A549 (cell line): Measurements from ENCODE around the gene LANCL1. TPM values are rescaled to one million over a fixed set of nuclear protein-coding genes. Genes with fewer than 3 reads are reported as not detected.

Source experiments
- ATAC-seq, 2 experiments: fragments of 200-7000 bp in 1 of 2; fragments of >200 bp in 1 of 2; cut with Nextera tagmentation in 1 of 2; cut with Tn5 transposase in 1 of 2; 3 replicates each; pipeline versions ENCODE4 v1.8.0 to v1.9.1; 2018 to 2020; ENCODE audit warnings: mild to moderate bottlenecking in 1 of 2, moderate library complexity in 1 of 2
- CTCF ChIA-PET: fragments of 300-600 bp; sonication (Branson Sonifier 250); formaldehyde crosslinking; extraction: SDS; loops from one replicate; lab custom pipeline; 2021; ENCODE audit warnings: antibody characterized with exemption, inconsistent platforms; lab: Yijun Ruan, JAX
- POLR2A ChIA-PET: fragments of 350-600 bp; formaldehyde crosslinking; extraction: SDS; loops from one replicate; lab custom pipeline; 2021; ENCODE audit warnings: antibody characterized with exemption, inconsistent platforms; lab: Yijun Ruan, JAX
- DNase-seq, 2 experiments: peaks; one replicate each; pipeline versions ENCODE4 v3.0.0 to v3.0.0-alpha.2; 2011 to 2016; ENCODE audit warnings: low read depth in 1 of 2, low spot score in 1 of 2
- FAIRE-seq: peaks from 2 replicates; lab custom pipeline; 2011; peaks lifted over from hg19 to GRCh38; lab: Jason Lieb, UNC
- H3K27ac ChIP-seq, 2 experiments: fragments of >200 bp; sonication (Bioruptor Twin); formaldehyde crosslinking; 3 replicates each; pipeline ENCODE4 v1.5.1; 2016 to 2017
- H3K4me1 ChIP-seq: fragments of >200 bp; sonication (Bioruptor Twin); formaldehyde crosslinking; 3 replicates; pipeline ENCODE4 v1.6.1; 2016
- H3K4me2 ChIP-seq: fragments of >200 bp; sonication (Bioruptor Twin); formaldehyde crosslinking; 3 replicates; pipeline ENCODE4 v1.6.1; 2016
- H3K4me3 ChIP-seq: fragments of >200 bp; sonication (Bioruptor Twin); formaldehyde crosslinking; 3 replicates; pipeline ENCODE4 v1.5.1; 2016
- H3K9me3 ChIP-seq: fragments of >200 bp; sonication (Bioruptor Twin); formaldehyde crosslinking; 3 replicates; pipeline ENCODE4 v1.6.1; 2016
- BHLHE40 ChIP-seq: IDR thresholded peaks from 2 replicates; pipeline ENCODE4 v1.6.1; 2012; ENCODE audit warnings: low read depth, low read length, inconsistent platforms
- CBX2 ChIP-seq: fragments of 200-600 bp; sonication (generic); IDR thresholded peaks from 2 replicates; pipeline ENCODE4 v1.6.1; 2016; ENCODE audit warnings: low read depth, mild to moderate bottlenecking, borderline replicate concordance
- CBX8 ChIP-seq: fragments of 200-600 bp; sonication (generic); IDR thresholded peaks from 2 replicates; pipeline ENCODE4 v1.6.1; 2016
- CEBPB ChIP-seq, 2 experiments: fragments of >200 bp in 1 of 2; sonication (Bioruptor Twin) in 1 of 2; formaldehyde crosslinking in 1 of 2; IDR thresholded peaks; 2 replicates each; pipeline ENCODE4 v1.6.1; 2012 to 2016
- CHD4 ChIP-seq: fragments of 200-600 bp; sonication (generic); IDR thresholded peaks from 2 replicates; pipeline ENCODE4 v1.6.1; 2016; ENCODE audit warnings: antibody characterized with exemption, mild to moderate bottlenecking, borderline replicate concordance
- EHF ChIP-seq: fragments of 250-450 bp; sonication (Bioruptor Pico); IDR thresholded peaks from 2 replicates; pipeline ENCODE4 v1.5.0; 2020; ENCODE audit warnings: mild to moderate bottlenecking
- EP300 ChIP-seq, 2 experiments: fragments of >200 bp; sonication (Bioruptor Twin); formaldehyde crosslinking; IDR thresholded peaks; 2 replicates in 1 of 2; 3 replicates in 1 of 2; pipeline ENCODE4 v1.6.1; 2016 to 2017
- ESRRA ChIP-seq: fragments of 150-350 bp; IDR thresholded peaks from 2 replicates; pipeline ENCODE4 v1.6.1; 2014; ENCODE audit warnings: mild to moderate bottlenecking, low read length, borderline replicate concordance
- FOSB ChIP-seq: fragments of 250-450 bp; sonication (Bioruptor Pico); IDR thresholded peaks from 2 replicates; pipeline ENCODE4 v1.5.0; 2020; ENCODE audit warnings: mild to moderate bottlenecking, moderate library complexity
- GATA3 ChIP-seq: IDR thresholded peaks from 2 replicates; pipeline ENCODE4 v1.6.1; 2012; ENCODE audit warnings: borderline replicate concordance
- HOXB13 ChIP-seq: fragments of 250-450 bp; sonication (Bioruptor Pico); IDR thresholded peaks from 2 replicates; pipeline ENCODE4 v1.5.0; 2020; ENCODE audit warnings: low read depth, mild to moderate bottlenecking, moderate library complexity
- HOXB5 ChIP-seq: fragments of 250-450 bp; sonication (Bioruptor Pico); IDR thresholded peaks from 2 replicates; pipeline ENCODE4 v1.5.0; 2020; ENCODE audit warnings: mild to moderate bottlenecking, moderate library complexity
- JUNB ChIP-seq: fragments of >200 bp; sonication (Bioruptor Twin); formaldehyde crosslinking; IDR thresholded peaks from 2 replicates; pipeline ENCODE4 v1.6.1; 2016
- KDM1A ChIP-seq: fragments of 200-600 bp; sonication (generic); IDR thresholded peaks from 2 replicates; pipeline ENCODE4 v1.6.1; 2016; ENCODE audit warnings: low read depth, mild to moderate bottlenecking
- NFE2L2 ChIP-seq: fragments of 150-350 bp; conservative IDR thresholded peaks from 2 replicates; pipeline ENCODE4 v1.6.1; 2014; ENCODE audit warnings: low read length
- POLR2AphosphoS2 ChIP-seq: conservative IDR thresholded peaks from 2 replicates; pipeline ENCODE4 v1.6.1; 2012; ENCODE audit warnings: low read length, improper control_type of control experiment, inconsistent platforms
- RAD21 ChIP-seq, 2 experiments: fragments of >200 bp in 1 of 2; sonication (Bioruptor Twin) in 1 of 2; formaldehyde crosslinking in 1 of 2; IDR thresholded peaks in 1 of 2; conservative IDR thresholded peaks in 1 of 2; 2 replicates in 1 of 2; 3 replicates in 1 of 2; pipeline ENCODE4 v1.6.1; 2012 to 2018; ENCODE audit warnings: inconsistent platforms in 1 of 2
- RARB ChIP-seq: fragments of 250-450 bp; sonication (Bioruptor Pico); IDR thresholded peaks from 2 replicates; pipeline ENCODE4 v1.8.0; 2021; ENCODE audit warnings: mild to moderate bottlenecking, moderate library complexity
- RCOR1 ChIP-seq: fragments of 150-350 bp; IDR thresholded peaks from 2 replicates; pipeline ENCODE4 v1.6.1; 2014; ENCODE audit warnings: antibody characterized with exemption, low read length, low read depth
- RFX5 ChIP-seq: fragments of 450-650 bp; IDR thresholded peaks from 2 replicates; pipeline ENCODE4 v1.7.1; 2014; ENCODE audit warnings: antibody characterized with exemption, mild to moderate bottlenecking, moderate library complexity
- RNF2 ChIP-seq: fragments of 200-600 bp; sonication (generic); IDR thresholded peaks from 2 replicates; pipeline ENCODE4 v1.6.1; 2016; ENCODE audit warnings: low read depth, mild to moderate bottlenecking, antibody characterized with exemption, moderate library complexity, borderline replicate concordance
- SMC3 ChIP-seq: fragments of >200 bp; sonication (Bioruptor Twin); formaldehyde crosslinking; IDR thresholded peaks from 3 replicates; pipeline ENCODE4 v1.6.1; 2018; ENCODE audit warnings: inconsistent platforms
- ZSCAN20 ChIP-seq: fragments of 250-450 bp; sonication (Bioruptor Pico); IDR thresholded peaks from 2 replicates; pipeline ENCODE4 v1.8.0; 2022; ENCODE audit warnings: mild to moderate bottlenecking, moderate library complexity
- WGBS: methylation state at CpG from one replicate; pipeline ENCODE4 v1.1.6; 2017; ENCODE audit errors: missing lambda C conversion rate; 5-methylcytosine and 5-hydroxymethylcytosine counted together
- polyA plus RNA-seq, 4 experiments: library from polyadenylated mRNA; depleted of rRNA in 3 of 4; stranded (reverse); fragments of >200 nt; fragmentation: RNase III in 1 of 4; extraction: RNeasy Plus Mini Kit Qiagen cat#74134 plus additional on column Dnase treatment in 1 of 4; gene quantifications; 2 replicates in 3 of 4; 3 replicates in 1 of 4; pipeline ENCODE4 v1.2.3, GENCODE V29; 2011 to 2017
- TF ChIP-seq, protein P1 (sequence below): IDR thresholded peaks from 2 replicates; pipeline ENCODE4 v1.6.1; 2012
- TF ChIP-seq, protein P2 (sequence below): fragments of 450-650 bp; IDR thresholded peaks from 2 replicates; pipeline ENCODE4 v1.6.1; 2014; ENCODE audit warnings: antibody characterized with exemption
- TF ChIP-seq, protein P3 (sequence below): fragments of 250-450 bp; sonication (Bioruptor Pico); IDR thresholded peaks from 2 replicates; pipeline ENCODE4 v1.5.0; 2021; ENCODE audit warnings: mild to moderate bottlenecking, moderate library complexity, borderline replicate concordance

The LANCL1 gene
- polyA plus RNA-seq, 2 of the 4 experiments (the other 2 are of a cell fraction), result 30.1 to 83.7 TPM

DNA sequence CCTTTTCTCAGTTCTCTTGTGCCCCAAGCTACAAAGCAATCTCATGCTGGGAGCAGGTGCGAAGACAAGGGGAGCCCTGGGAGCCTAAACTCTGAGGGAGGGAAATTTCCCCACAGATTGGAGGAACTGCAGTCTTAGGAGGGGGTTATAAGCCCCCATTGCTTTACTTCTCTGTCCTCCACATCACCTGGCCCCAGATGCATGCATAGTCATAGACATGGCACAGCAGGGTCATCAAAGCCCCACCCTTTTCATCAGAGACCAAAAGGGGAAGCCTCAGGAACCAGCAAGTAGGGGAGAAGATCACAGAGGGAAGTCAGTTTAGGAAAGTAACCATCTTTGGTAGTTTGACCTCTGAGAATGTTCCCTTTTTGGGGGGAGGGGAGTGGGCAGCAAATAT lies 33.7 kb downstream of the LANCL1 start:
- ATAC-seq (no peak), DNase-seq (no peak), FAIRE-seq (no peak)
- Histone ChIP-seq H3K4me3 (no peak overlapping the region), H3K4me2 (no peak overlapping the region), H3K4me1 (no peaks in the 10 kb centered on the region), H3K9me3 (peaks cover 7% of the 10 kb centered on the region; the same call in 2 of the 3 replicates), H3K27ac (no peak overlapping the region)
- TF ChIP-seq SMC3 (no peak), KDM1A (no peak), CBX2 (no peak), EP300 (IDR thresholded peaks at IDR 0.05) (no peak), RARB (no peak), POLR2AphosphoS2 (no peak), RCOR1 (no peak), RAD21 (conservative IDR thresholded peaks at IDR 0.05 in 1 of 2, IDR thresholded peaks at IDR 0.05 in 1 of 2) (no peak), RFX5 (no peak), CEBPB (IDR thresholded peaks at IDR 0.05) (no peak)
- ChIA-PET CTCF (no interaction called here), POLR2A (no interaction called here)
- 95% methylated on average over 1 of the region's 1 CpG for WGBS

DNA sequence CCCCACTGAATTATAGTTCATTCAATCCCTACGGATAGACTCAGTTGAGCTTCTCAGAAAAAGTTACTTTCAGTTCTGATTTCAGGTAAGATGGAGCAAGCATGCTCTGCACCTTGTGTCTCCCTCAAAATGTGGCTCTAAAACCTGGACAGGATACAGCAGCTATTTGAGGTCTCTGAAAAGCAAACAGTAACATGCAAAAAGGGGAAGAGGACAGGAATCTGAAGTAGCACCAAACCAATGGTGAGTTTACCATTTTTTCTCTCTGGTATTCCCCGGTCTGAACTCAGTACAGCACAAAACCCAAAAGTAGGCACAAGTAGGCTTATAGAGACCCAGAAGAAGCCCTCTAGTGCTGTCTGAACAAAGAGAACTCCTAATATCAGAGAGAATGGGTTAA lies 34.1 kb downstream of the LANCL1 start:
- FAIRE-seq (no peak), ATAC-seq (no peak), DNase-seq (no peak)
- WGBS, result 93% methylated on average over 2 of the region's 2 CpGs
- H3K27ac ChIP-seq, result no peak overlapping the region
- ChIA-PET POLR2A (no interaction called here), CTCF (no interaction called here)
- TF ChIP-seq GATA3 (no peak), NFE2L2 (no peak), KDM1A (no peak)
- TF ChIP-seq, protein P1, sequence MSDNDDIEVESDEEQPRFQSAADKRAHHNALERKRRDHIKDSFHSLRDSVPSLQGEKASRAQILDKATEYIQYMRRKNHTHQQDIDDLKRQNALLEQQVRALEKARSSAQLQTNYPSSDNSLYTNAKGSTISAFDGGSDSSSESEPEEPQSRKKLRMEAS, result no peak
- H3K4me1 ChIP-seq, result no peaks in the 10 kb centered on the region
- no peak overlapping the region for H3K4me2 ChIP-seq
- no peak overlapping the region for H3K4me3 ChIP-seq
- peaks cover 6% of the 10 kb centered on the region; the same call in 1 of the 3 replicates for H3K9me3 ChIP-seq

DNA sequence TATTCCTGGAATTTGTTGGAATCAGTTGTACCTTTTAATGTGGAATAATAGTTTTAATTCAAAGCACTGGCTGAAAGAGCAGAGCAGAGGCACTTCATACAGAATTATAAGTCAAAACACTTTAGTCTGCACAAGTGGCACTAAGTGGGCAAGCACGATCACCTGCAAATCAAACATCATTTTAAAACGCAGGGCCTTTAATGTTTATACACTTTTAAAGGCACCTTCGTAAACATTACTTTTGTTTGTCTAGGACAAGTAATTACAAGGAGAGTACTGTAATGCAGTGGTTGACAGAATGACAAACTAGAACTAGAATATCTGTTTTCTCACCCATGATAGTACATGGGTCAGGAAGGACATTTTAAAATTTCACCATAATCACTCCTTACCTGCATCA lies 36.4 kb downstream of the LANCL1 start:
- POLR2A ChIA-PET, result no interaction called here
- no peaks in the 10 kb centered on the region for H3K9me3 ChIP-seq
- CTCF ChIA-PET, result interaction anchor here (1.5 kb wide), 1 partner anchor 62 kb away, joined by 5 read pairs; no protein-coding TSS in a partner anchor
- TF ChIP-seq FOSB (CRISPR knock-in tag) (no peak), RNF2 (no peak), CBX8 (no peak), ESRRA (no peak), HOXB5 (no peak), EP300 (IDR thresholded peaks at IDR 0.05) (no peak), JUNB (no peak), EHF (no peak), KDM1A (no peak), SMC3 (no peak), CHD4 (no peak), HOXB13 (no peak), BHLHE40 (no peak), ZSCAN20 (CRISPR knock-in tag) (no peak)
- TF ChIP-seq, protein P2, sequence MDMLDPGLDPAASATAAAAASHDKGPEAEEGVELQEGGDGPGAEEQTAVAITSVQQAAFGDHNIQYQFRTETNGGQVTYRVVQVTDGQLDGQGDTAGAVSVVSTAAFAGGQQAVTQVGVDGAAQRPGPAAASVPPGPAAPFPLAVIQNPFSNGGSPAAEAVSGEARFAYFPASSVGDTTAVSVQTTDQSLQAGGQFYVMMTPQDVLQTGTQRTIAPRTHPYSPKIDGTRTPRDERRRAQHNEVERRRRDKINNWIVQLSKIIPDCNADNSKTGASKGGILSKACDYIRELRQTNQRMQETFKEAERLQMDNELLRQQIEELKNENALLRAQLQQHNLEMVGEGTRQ, result no peak
- TF ChIP-seq, protein P3, sequence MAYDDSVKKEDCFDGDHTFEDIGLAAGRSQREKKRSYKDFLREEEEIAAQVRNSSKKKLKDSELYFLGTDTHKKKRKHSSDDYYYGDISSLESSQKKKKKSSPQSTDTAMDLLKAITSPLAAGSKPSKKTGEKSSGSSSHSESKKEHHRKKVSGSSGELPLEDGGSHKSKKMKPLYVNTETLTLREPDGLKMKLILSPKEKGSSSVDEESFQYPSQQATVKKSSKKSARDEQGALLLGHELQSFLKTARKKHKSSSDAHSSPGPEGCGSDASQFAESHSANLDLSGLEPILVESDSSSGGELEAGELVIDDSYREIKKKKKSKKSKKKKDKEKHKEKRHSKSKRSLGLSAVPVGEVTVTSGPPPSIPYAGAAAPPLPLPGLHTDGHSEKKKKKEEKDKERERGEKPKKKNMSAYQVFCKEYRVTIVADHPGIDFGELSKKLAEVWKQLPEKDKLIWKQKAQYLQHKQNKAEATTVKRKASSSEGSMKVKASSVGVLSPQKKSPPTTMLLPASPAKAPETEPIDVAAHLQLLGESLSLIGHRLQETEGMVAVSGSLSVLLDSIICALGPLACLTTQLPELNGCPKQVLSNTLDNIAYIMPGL, result no peak
- TF ChIP-seq, protein P1, result no peak
- FAIRE-seq, result no peak
- H3K4me2 ChIP-seq, result no peak overlapping the region
- no peaks in the 10 kb centered on the region for H3K4me1 ChIP-seq
- no peak for DNase-seq
- no peak overlapping the region for H3K4me3 ChIP-seq
- no peak overlapping the region for H3K27ac ChIP-seq
- WGBS, result 80% methylated on average over 3 of the region's 3 CpGs
- ATAC-seq, result no peak
